Kidney (tissue), 14 donors: ENCODE data around the gene FASN. TPM values are rescaled to one million over a fixed set of nuclear protein-coding genes. Genes with fewer than 3 reads are reported as not detected.

ENCODE experiments used
- DNase-seq, 5 donors: peaks; one replicate each; pipeline ENCODE4 v3.0.0-alpha.2; 2013 to 2020
- FAIRE-seq: peaks from 2 replicates; lab custom pipeline; 2012; peaks lifted over from hg19 to GRCh38; lab: Jason Lieb, UNC
- H3K27ac ChIP-seq, 2 donors: one replicate each; pipeline ENCODE4 v1.7.0; 2013; ENCODE audit warnings: low read depth in 2 of 2, low read length in 2 of 2, inconsistent platforms in 1 of 2
- H3K27me3 ChIP-seq: one replicate; pipeline ENCODE4 v1.7.1; 2013; ENCODE audit warnings: low read length, inconsistent platforms; ENCODE audit not compliant: control insufficient read depth, insufficient read depth
- H3K36me3 ChIP-seq, 3 donors: one replicate each; pipeline versions ENCODE4 v1.7.0 to v1.7.1; 2013; ENCODE audit warnings: low read length in 3 of 3, control low read depth in 1 of 3, inconsistent platforms in 1 of 3; ENCODE audit not compliant: insufficient read depth in 3 of 3, control insufficient read depth in 2 of 3
- H3K4me1 ChIP-seq, 3 donors: one replicate each; pipeline versions ENCODE4 v1.7.0 to v1.7.1; 2013; ENCODE audit warnings: low read length in 3 of 3, inconsistent platforms in 1 of 3, low read depth in 1 of 3; ENCODE audit not compliant: control insufficient read depth in 2 of 3, insufficient read depth in 2 of 3
- H3K4me3 ChIP-seq, 3 donors: one replicate each; pipeline versions ENCODE4 v1.7.0 to v1.8.1; 2013; ENCODE audit warnings: low read length in 3 of 3, control low read depth in 1 of 3, inconsistent platforms in 1 of 3
- H3K9ac ChIP-seq, 3 donors: one replicate each; pipeline versions ENCODE4 v1.7.0 to v1.7.1; 2013; ENCODE audit warnings: low read length in 3 of 3, control low read depth in 1 of 3, inconsistent platforms in 1 of 3
- H3K9me3 ChIP-seq, 3 donors: one replicate each; pipeline versions ENCODE4 v1.7.0 to v1.7.1; 2013; ENCODE audit warnings: low read length in 3 of 3, control low read depth in 1 of 3, inconsistent platforms in 1 of 3; ENCODE audit not compliant: control insufficient read depth in 2 of 3, insufficient read depth in 1 of 3
- intact Hi-C: fragments of 100-400 bp; cut with DNase I; formaldehyde crosslinking; loops from one replicate; pipeline ENCODE4 v1.11.1; 2022
- polyA plus RNA-seq: library from polyadenylated mRNA; stranded (reverse); fragments of 350-450 nt; fragmentation: Illumina TruSeq; extraction: RNeasy Lipid Tissue Mini Kit (QIAGEN cat#74804); gene quantifications from one replicate; pipeline ENCODE4 v1.2.3, GENCODE V29; 2014; ENCODE audit warnings: low read depth, low replicate concordance; ENCODE audit not compliant: insufficient read depth
- total RNA-seq: library from RNA; stranded (reverse); fragmentation: NEBNext Ultra II Directional; extraction: Animal tissue kit (Norgen Biotek cat#: 25700); gene quantifications from one replicate; pipeline ENCODE4 v1.2.1, GENCODE V29; 2021
- TF ChIP-seq, protein P1 (sequence below): IDR thresholded peaks from 3 replicates; pipeline ENCODE4 v1.5.1; 2012; ENCODE audit warnings: mild to moderate bottlenecking, moderate library complexity, borderline replicate concordance; ENCODE audit not compliant: insufficient read depth; ENCODE audit errors: extremely low read depth
- donor health status: control.
- donor health status: control.
- donor health status: control.
- donor health status: control.
- donor health status: control.
- donor health status: DM: yes; HTN: yes; CAD: no.
- donor health status: Normal renal cell carcinoma (clear cell type).

FASN gene
- total and polyA plus RNA-seq, 2 donors from 2014 or later: 13.6 to 43.3 TPM

GRCh38 chr17:82114872-82115271, 16.8 kb upstream of the FASN start:
- H3K27ac ChIP-seq: no peak overlapping the region
- FAIRE-seq (no peak), DNase-seq (no peak)
- no peak overlapping the region for H3K9ac ChIP-seq
- intact Hi-C loops: loop anchor here (10.0 kb wide), 1 partner anchor 60 kb away; no protein-coding TSS in a partner anchor
- H3K4me3 ChIP-seq: no peak overlapping the region
- no peaks in the 10 kb centered on the region for H3K9me3 ChIP-seq
- TF ChIP-seq, protein P1, sequence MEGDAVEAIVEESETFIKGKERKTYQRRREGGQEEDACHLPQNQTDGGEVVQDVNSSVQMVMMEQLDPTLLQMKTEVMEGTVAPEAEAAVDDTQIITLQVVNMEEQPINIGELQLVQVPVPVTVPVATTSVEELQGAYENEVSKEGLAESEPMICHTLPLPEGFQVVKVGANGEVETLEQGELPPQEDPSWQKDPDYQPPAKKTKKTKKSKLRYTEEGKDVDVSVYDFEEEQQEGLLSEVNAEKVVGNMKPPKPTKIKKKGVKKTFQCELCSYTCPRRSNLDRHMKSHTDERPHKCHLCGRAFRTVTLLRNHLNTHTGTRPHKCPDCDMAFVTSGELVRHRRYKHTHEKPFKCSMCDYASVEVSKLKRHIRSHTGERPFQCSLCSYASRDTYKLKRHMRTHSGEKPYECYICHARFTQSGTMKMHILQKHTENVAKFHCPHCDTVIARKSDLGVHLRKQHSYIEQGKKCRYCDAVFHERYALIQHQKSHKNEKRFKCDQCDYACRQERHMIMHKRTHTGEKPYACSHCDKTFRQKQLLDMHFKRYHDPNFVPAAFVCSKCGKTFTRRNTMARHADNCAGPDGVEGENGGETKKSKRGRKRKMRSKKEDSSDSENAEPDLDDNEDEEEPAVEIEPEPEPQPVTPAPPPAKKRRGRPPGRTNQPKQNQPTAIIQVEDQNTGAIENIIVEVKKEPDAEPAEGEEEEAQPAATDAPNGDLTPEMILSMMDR: no peak
- H3K27me3 ChIP-seq: no peaks in the 10 kb centered on the region
- no peaks in the 10 kb centered on the region for H3K4me1 ChIP-seq
- H3K36me3 ChIP-seq: peaks cover 0 to 10% (median 0%) of the 10 kb centered on the region in 3 donors

- Histone ChIP-seq H3K9ac (no peak overlapping the region), H3K9me3 (no peaks in the 10 kb centered on the region), H3K36me3 (peaks cover 0 to 10% (median 0%) of the 10 kb centered on the region in 3 donors), H3K27ac (no peak overlapping the region), H3K4me3 (no peak overlapping the region), H3K27me3 (no peaks in the 10 kb centered on the region), H3K4me1 (no peaks in the 10 kb centered on the region)
- FAIRE-seq (no peak), DNase-seq (no peak)
- TF ChIP-seq, protein P1: no peak
- intact Hi-C loops: loop anchor here (10.0 kb wide), 1 partner anchor 60 kb away; no protein-coding TSS in a partner anchor
Observed at GRCh38 chr17:82114447-82114846, 16.4 kb upstream of the FASN start.

DNA sequence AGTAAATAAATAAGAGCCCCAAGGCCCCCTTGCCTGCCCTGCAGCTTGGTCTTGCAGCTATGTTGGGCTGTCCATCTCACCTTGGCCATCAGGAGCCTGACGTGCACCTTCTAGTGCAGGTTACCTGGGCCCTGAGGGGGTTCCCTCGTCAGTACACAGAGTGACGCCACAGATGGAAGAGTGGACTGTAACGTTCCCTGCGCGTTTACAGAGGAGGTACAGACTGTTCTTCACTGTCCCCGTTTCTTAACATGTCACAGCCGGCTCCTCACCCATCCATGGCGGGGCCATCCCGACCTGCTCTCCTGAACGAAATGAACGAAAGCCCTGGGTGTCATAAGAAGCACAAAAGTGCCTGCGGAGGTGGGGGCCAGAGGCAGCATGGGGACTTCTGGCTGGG, 15.9 kb upstream of the FASN start:
- Histone ChIP-seq H3K4me3 (no peak overlapping the region), H3K27ac (no peak overlapping the region), H3K27me3 (no peaks in the 10 kb centered on the region), H3K9me3 (no peaks in the 10 kb centered on the region), H3K4me1 (no peaks in the 10 kb centered on the region), H3K9ac (no peak overlapping the region), H3K36me3 (peaks cover 0 to 10% (median 0%) of the 10 kb centered on the region in 3 donors)
- TF ChIP-seq, protein P1: no peak
- DNase-seq: no peak
- intact Hi-C loops: loop anchor here (10.0 kb wide), 1 partner anchor 61 kb away; no protein-coding TSS in a partner anchor
- FAIRE-seq: no peak

GRCh38 chr17:82113422-82113821, 15.4 kb upstream of the FASN start:
- Histone ChIP-seq H3K4me3 (no peak overlapping the region), H3K27me3 (no peaks in the 10 kb centered on the region), H3K27ac (no peak overlapping the region), H3K4me1 (no peaks in the 10 kb centered on the region), H3K36me3 (peaks cover 0 to 10% (median 0%) of the 10 kb centered on the region in 3 donors), H3K9me3 (no peaks in the 10 kb centered on the region), H3K9ac (no peak overlapping the region)
- intact Hi-C loops: loop anchor here (10.0 kb wide), 1 partner anchor 61 kb away; no protein-coding TSS in a partner anchor
- TF ChIP-seq, protein P1: no peak
- FAIRE-seq (no peak), DNase-seq (no peak)
